Middle frontal gyrus (tissue), 1 donor: ENCODE results near the gene MYL10.

ENCODE experiments used
- DNase-seq: peaks from one replicate; pipeline ENCODE4 v3.0.0-alpha.2; 2015; ENCODE audit warnings: low spot score; ENCODE audit errors: extremely low spot score

MYL10 gene

DNA sequence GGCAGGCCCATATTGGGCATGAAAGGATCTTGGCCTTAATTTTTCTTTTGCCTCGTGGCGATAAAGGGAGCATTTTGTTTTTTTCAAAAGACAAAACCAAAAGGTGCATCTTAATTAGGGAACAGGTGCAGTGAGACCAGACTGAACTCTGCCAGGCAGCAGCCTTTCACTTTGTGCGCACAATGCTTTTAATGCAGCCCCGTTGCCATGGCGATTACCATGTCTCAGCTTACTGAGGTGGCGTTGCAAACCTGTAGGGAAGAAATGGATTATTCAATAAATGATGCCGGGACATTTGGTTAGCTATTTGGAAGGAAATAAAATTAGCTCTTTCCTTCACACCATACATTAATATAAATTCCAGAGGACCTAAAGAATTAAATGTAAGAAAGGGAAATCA is 61.9 kb downstream of the MYL10 start:
- DNase-seq: no peak

DNA sequence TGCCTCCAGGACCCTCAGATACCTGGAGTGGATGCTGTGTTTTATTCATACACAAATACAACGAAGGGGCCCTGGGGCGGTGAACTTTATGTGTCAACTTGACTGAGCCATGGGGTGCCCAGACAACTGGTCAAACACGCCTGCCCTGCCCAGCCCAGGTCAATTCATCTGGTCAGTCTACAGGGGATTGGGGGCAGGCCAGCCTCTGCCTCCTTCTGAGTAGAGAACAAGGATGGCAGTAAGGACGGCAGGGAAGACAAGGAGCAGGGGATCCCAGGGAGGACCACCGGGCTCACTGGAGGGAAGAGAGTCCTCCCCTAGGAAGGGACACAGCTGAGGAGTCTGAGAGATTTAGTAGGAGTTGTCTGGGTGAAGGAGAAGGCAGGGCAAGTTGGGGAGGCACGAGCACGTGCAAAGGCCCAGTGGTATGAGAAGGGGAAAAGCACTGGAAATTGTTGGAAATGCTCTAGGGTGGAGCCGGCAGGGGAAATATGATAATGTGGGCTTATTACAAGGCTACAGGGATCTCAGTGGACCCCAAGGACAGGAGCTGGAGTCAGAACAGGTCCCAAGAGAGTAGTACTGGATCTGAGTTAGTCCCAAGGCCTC is 63.4 kb downstream of the MYL10 start:
- DNase-seq: no peak

DNA sequence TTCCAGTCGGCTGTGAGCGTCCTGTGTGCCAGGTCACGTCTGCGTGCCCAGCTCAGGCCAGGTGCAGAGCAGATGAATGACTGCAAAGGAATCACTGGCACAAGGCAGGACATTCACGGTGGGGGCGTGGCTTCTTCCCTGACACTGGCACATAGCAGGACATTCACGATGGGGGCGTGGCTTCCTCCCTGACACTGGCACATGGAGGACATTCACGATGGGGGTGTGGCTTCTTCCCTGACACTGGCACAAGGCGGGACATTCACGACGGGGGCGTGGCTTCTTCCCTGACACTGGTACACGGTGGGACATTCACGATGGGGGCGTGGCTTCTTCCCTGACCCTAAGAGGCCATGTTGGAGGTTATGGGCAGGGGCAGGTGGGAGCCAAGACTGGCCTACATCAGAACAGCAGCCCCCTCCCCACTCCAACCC is 64.3 kb downstream of the MYL10 start:
- DNase-seq: no peak

DNA sequence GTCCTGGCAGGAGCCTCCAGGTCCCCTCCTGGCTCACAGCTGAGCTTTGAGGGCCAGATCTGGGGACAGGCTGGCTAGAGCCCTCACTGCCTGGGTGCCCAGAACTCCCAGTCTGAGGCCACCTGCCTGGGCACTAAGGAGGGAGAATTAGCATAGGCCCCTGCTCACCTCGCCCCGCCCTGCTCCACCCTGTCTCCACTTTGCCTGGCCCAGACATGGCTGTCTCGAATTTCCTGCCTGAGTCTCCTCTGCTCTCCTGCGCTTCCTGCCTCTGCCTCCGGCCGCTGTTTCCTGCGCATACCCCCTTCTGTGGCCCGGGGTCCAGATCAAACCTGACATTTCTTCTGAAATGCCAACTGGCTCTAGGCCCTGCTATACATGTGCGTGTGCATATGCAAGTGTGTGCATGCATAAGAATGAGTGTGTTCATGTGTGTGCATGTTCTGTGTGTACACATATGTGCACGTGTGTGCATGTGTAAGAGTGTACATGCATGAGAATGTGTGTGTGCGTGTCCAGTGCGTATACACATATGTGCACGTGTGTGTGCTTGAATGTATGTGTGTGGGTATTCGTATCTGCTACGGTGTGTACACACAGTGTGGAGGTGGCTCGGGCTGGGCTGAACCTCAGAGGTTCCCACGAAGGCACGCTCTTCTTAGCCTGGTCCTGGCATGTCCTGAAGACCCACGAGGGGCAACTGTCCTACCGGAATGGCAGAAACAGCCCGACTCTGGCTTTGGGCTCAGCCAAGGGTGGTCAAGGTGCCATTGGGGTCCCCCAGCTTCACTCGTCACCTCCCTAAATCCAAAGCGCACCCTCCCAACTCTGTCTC is 64.9 kb downstream of the MYL10 start:
- DNase-seq: no peak
